Glutamatergic neuron (in vitro differentiated cells): Measurements from ENCODE around the gene ZNF280C. TPM values are rescaled to one million over a fixed set of nuclear protein-coding genes. Genes with fewer than 3 reads are reported as not detected.

Experiments
- DNase-seq: peaks from one replicate; pipeline ENCODE4 v3.0.0; 2022
- H3K27ac Mint-ChIP-seq: one replicate; pipeline ENCODE4 v1.8.0; 2020; ENCODE audit warnings: mild to moderate bottlenecking, mixed read lengths, inconsistent platforms; ENCODE audit not compliant: unreplicated experiment
- H3K27me3 Mint-ChIP-seq: one replicate; pipeline ENCODE4 v1.8.0; 2020; ENCODE audit warnings: mild to moderate bottlenecking, moderate library complexity, mixed read lengths, inconsistent platforms; ENCODE audit not compliant: unreplicated experiment
- H3K36me3 Mint-ChIP-seq: one replicate; pipeline ENCODE4 v1.8.0; 2020; ENCODE audit warnings: mild to moderate bottlenecking, mixed read lengths, inconsistent platforms; ENCODE audit not compliant: unreplicated experiment
- H3K4me1 Mint-ChIP-seq: one replicate; pipeline ENCODE4 v1.8.0; 2020; ENCODE audit warnings: mild to moderate bottlenecking, low read depth, mixed read lengths, inconsistent platforms; ENCODE audit not compliant: unreplicated experiment
- H3K4me3 Mint-ChIP-seq: one replicate; pipeline ENCODE4 v1.8.0; 2020; ENCODE audit warnings: mild to moderate bottlenecking, mixed read lengths, inconsistent platforms; ENCODE audit not compliant: unreplicated experiment
- H3K9me3 Mint-ChIP-seq: one replicate; pipeline ENCODE4 v1.8.0; 2020; ENCODE audit warnings: mild to moderate bottlenecking, moderate library complexity, mixed read lengths, inconsistent platforms; ENCODE audit not compliant: unreplicated experiment
- CTCF ChIP-seq: fragments of 200-600 bp; sonication (generic); IDR thresholded peaks from one replicate; pipeline ENCODE4 v1.5.0; 2021; ENCODE audit not compliant: partially characterized antibody, unreplicated experiment
- total RNA-seq: library from RNA; stranded (reverse); fragmentation: NEBNext Ultra II Directional; extraction: Animal tissue kit (Norgen Biotek cat#: 25700); gene quantifications from one replicate; pipeline ENCODE4 v1.2.1, GENCODE V29; 2021; ENCODE audit not compliant: unreplicated experiment

Gene ZNF280C
- total RNA-seq, 1 donor from 2014 or later: 13.0 TPM

- DNase-seq: no peak
- peak overlapping the region; percentile 89 for H3K4me3 Mint-ChIP-seq
- no peaks in the 10 kb centered on the region for H3K36me3 Mint-ChIP-seq
- TF ChIP-seq CTCF: no peak
- H3K9me3 Mint-ChIP-seq: peaks cover 2% of the 10 kb centered on the region
- no peaks in the 10 kb centered on the region for H3K4me1 Mint-ChIP-seq
- H3K27me3 Mint-ChIP-seq: no peaks in the 10 kb centered on the region
- H3K27ac Mint-ChIP-seq: peak overlapping the region; percentile 88
Measured at GRCh38 chrX:130267956-130268448, 697 bp downstream of the ZNF280C start.

- Mint-ChIP-seq H3K4me3 (no peak overlapping the region), H3K27me3 (no peaks in the 10 kb centered on the region), H3K9me3 (peaks cover 1% of the 10 kb centered on the region), H3K4me1 (no peaks in the 10 kb centered on the region), H3K36me3 (no peaks in the 10 kb centered on the region), H3K27ac (no peak overlapping the region)
- DNase-seq: no peak
- TF ChIP-seq CTCF: no peak
Measured at GRCh38 chrX:130264573-130264972, 4.1 kb downstream of the ZNF280C start.

GRCh38 chrX:130263016-130263415 is 5.7 kb downstream of the ZNF280C start:
- Mint-ChIP-seq H3K27me3 (no peaks in the 10 kb centered on the region), H3K36me3 (no peaks in the 10 kb centered on the region), H3K4me3 (no peak overlapping the region), H3K4me1 (no peaks in the 10 kb centered on the region), H3K9me3 (no peaks in the 10 kb centered on the region), H3K27ac (no peak overlapping the region)
- no peak for TF ChIP-seq CTCF
- no peak for DNase-seq

GRCh38 chrX:130262231-130262630 is 6.5 kb downstream of the ZNF280C start:
- H3K27ac Mint-ChIP-seq: no peak overlapping the region
- no peak for TF ChIP-seq CTCF
- H3K36me3 Mint-ChIP-seq: no peaks in the 10 kb centered on the region
- DNase-seq: no peak
- no peaks in the 10 kb centered on the region for H3K4me1 Mint-ChIP-seq
- no peaks in the 10 kb centered on the region for H3K9me3 Mint-ChIP-seq
- H3K4me3 Mint-ChIP-seq: no peak overlapping the region
- H3K27me3 Mint-ChIP-seq: no peaks in the 10 kb centered on the region

GRCh38 chrX:130261296-130261893 is 7.3 kb downstream of the ZNF280C start:
- Mint-ChIP-seq H3K27me3 (no peaks in the 10 kb centered on the region), H3K27ac (no peak overlapping the region), H3K36me3 (no peaks in the 10 kb centered on the region), H3K4me3 (no peak overlapping the region), H3K4me1 (no peaks in the 10 kb centered on the region), H3K9me3 (no peaks in the 10 kb centered on the region)
- no peak for DNase-seq
- no peak for TF ChIP-seq CTCF
